ENCODE measurements around the gene ZDHHC11.

Gene ZDHHC11

GRCh38 chr5:878125-878524, 27.3 kb upstream of the ZDHHC11 start:
- no peak for DNase-seq

GRCh38 chr5:876398-877365, 25.9 kb upstream of the ZDHHC11 start:
- DNase-seq: no peak

- DNase-seq: no peak
Observed at GRCh38 chr5:875931-876330, 25.1 kb upstream of the ZDHHC11 start.

GRCh38 chr5:873328-873727, 22.5 kb upstream of the ZDHHC11 start:
- DNase-seq: no peak

- no peak for DNase-seq
Observed at GRCh38 chr5:872301-872700, 21.5 kb upstream of the ZDHHC11 start.

- DNase-seq: no peak
Observed at GRCh38 chr5:871596-872298, 21.0 kb upstream of the ZDHHC11 start.

- no peak for DNase-seq
Observed at GRCh38 chr5:870956-871355, 20.2 kb upstream of the ZDHHC11 start.

GRCh38 chr5:868428-869135, 17.8 kb upstream of the ZDHHC11 start:
- no peak for DNase-seq

GRCh38 chr5:867300-867870, 16.6 kb upstream of the ZDHHC11 start:
- DNase-seq: no peak

GRCh38 chr5:865771-866170, 15.0 kb upstream of the ZDHHC11 start:
- no peak for DNase-seq

- no peak for DNase-seq
Observed at GRCh38 chr5:865168-865521, 14.4 kb upstream of the ZDHHC11 start.

GRCh38 chr5:864492-865167, 13.8 kb upstream of the ZDHHC11 start:
- no peak for DNase-seq

GRCh38 chr5:863244-863805, 12.5 kb upstream of the ZDHHC11 start:
- DNase-seq: no peak

GRCh38 chr5:862367-863243, 11.8 kb upstream of the ZDHHC11 start:
- DNase-seq: no peak

GRCh38 chr5:861442-862366, 10.9 kb upstream of the ZDHHC11 start:
- DNase-seq: no peak

- DNase-seq: no peak
Observed at GRCh38 chr5:860506-861150, 9.8 kb upstream of the ZDHHC11 start.

- no peak for DNase-seq
Observed at GRCh38 chr5:859798-860296, 9.1 kb upstream of the ZDHHC11 start.

GRCh38 chr5:859391-859790, 8.6 kb upstream of the ZDHHC11 start:
- DNase-seq: no peak

GRCh38 chr5:858726-859125, 7.9 kb upstream of the ZDHHC11 start:
- no peak for DNase-seq
